ENCODE data around the gene BACH2. TPM values are rescaled to one million over a fixed set of nuclear protein-coding genes. Genes with fewer than 3 reads are reported as not detected.

Gene BACH2
- total and polyA plus RNA-seq, 2 of the 8 experiments (the other 6 are each of a cell fraction or from before 2014, with no cell fraction given) = 1.9 to 5.9 TPM

- Histone ChIP-seq H2BK12ac (ENCODE audit: low read depth, low read length) (no peak overlapping the region), H3K4me2 (ENCODE audit: insufficient read depth in 1 of 2, low read depth in 2 of 2, low read length in 2 of 2) (no peak overlapping the region), H3K27ac (ENCODE audit: low read depth, low read length) (no peak overlapping the region), H2BK120ac (replicated peaks; ENCODE audit: low read depth, low read length) (no peak overlapping the region), H3K36me3 (ENCODE audit: control insufficient read depth in 2 of 4, insufficient read depth in 4 of 4, low read length in 3 of 4) (no peaks in the 10 kb centered on the region), H3K79me1 (ENCODE audit: low read depth, low read length) (no peaks in the 10 kb centered on the region), H3K9ac (replicated peaks in 1 of 4; ENCODE audit: extremely low read depth in 1 of 4, low read depth in 3 of 4, low read length in 3 of 4) (no peak overlapping the region), H2BK15ac (ENCODE audit: low read length) (no peak overlapping the region), H3K4me3 (ENCODE audit: extremely low read depth in 1 of 4, insufficient read depth in 2 of 4, low read depth in 3 of 4, low read length in 4 of 4) (no peak overlapping the region), H3K56ac (replicated peaks; ENCODE audit: insufficient read length, low read depth, low read length) (no peak overlapping the region), H3K23ac (ENCODE audit: insufficient read length) (no peak overlapping the region), H3K23me2 (ENCODE audit: low read depth, low read length) (no peaks in the 10 kb centered on the region), H2BK5ac (ENCODE audit: low read depth, low read length) (no peak overlapping the region), H3K9me3 (ENCODE audit: insufficient read depth in 2 of 2, low read depth in 1 of 2, low read length in 1 of 2) (no peaks in the 10 kb centered on the region), H3K18ac (ENCODE audit: extremely low read depth, low read length) (no peak overlapping the region), H3K14ac (ENCODE audit: insufficient read length) (no peak overlapping the region), H4K8ac (ENCODE audit: extremely low read depth, insufficient read depth, low read length) (peak overlapping the region; percentile 28; the same call in 1 of the 2 replicates), H3K4me1 (replicated peaks in 1 of 4; ENCODE audit: control insufficient read depth in 3 of 4, insufficient read depth in 4 of 4, low read length in 3 of 4) (no peaks in the 10 kb centered on the region), H4K5ac (ENCODE audit: insufficient read length, low read depth, low read length) (no peak overlapping the region), H2AFZ (ENCODE audit: low read length) (no peak overlapping the region), H4K20me1 (replicated peaks in 1 of 2; ENCODE audit: control insufficient read depth in 1 of 2, insufficient read depth in 2 of 2, low read length in 2 of 2) (no peaks in the 10 kb centered on the region), H3K27me3 (replicated peaks in 1 of 4; ENCODE audit: control insufficient read depth in 3 of 4, extremely low read depth in 1 of 4, insufficient read depth in 3 of 4, low read length in 3 of 4) (no peaks in the 10 kb centered on the region), H4K91ac (replicated peaks; ENCODE audit: insufficient read length, low read length) (no peak overlapping the region), H2BK20ac (ENCODE audit: low read length) (no peak overlapping the region), H2AK5ac (ENCODE audit: low read depth, low read length) (no peak overlapping the region), H3K4ac (replicated peaks; ENCODE audit: insufficient read length, low read depth, low read length) (no peak overlapping the region), H3K79me2 (ENCODE audit: control insufficient read depth in 1 of 2, insufficient read depth in 2 of 2, low read length in 2 of 2) (no peaks in the 10 kb centered on the region)
- WGBS, 2 experiments (ENCODE audit: extremely low coverage in 1 of 2, insufficient coverage in 1 of 2, insufficient read length in 1 of 2, insufficient replicate concordance in 2 of 2, low coverage in 1 of 2, low lambda C conversion rate in 2 of 2, missing lambda C conversion rate in 1 of 2) = 95% methylated on average over 15 of the region's 15 CpGs; no CpG with 5 or more reads in 1 of the 2 experiments
- CTCF ChIA-PET (ENCODE audit: partially characterized antibody) = interaction anchor here (0.5 to 4.1 kb wide), 16 partner anchors 9 to 1230 kb away, joined by 3 to 30 read pairs (median 4); no protein-coding TSS in a partner anchor
- FAIRE-seq (no peak), DNase-seq (ENCODE audit: low read depth in 1 of 2, low spot score in 2 of 2) (no peak)
- POLR2A ChIA-PET (ENCODE audit: partially characterized antibody) = no interaction called here
- TF ChIP-seq SP2 (IDR thresholded peaks at IDR 0.05; ENCODE audit: low read length) = no peak
- no peak for TF ChIP-seq JUN (IDR thresholded peaks at IDR 0.05; ENCODE audit: low read depth, low read length)
- TF ChIP-seq SIX5 (IDR thresholded peaks at IDR 0.05; ENCODE audit: low read depth, low read length) = no peak
- no peak for TF ChIP-seq TBP (IDR thresholded peaks at IDR 0.05; ENCODE audit: low read depth, low read length)
- TF ChIP-seq CEBPB (IDR thresholded peaks at IDR 0.05; ENCODE audit: low read depth, low read length) = no peak
- no peak for TF ChIP-seq SP4 (IDR thresholded peaks at IDR 0.05; ENCODE audit: low read length)
- TF ChIP-seq ATF2 (IDR thresholded peaks at IDR 0.05; ENCODE audit: low read length) = no peak
- TF ChIP-seq RBBP5 (IDR thresholded peaks at IDR 0.05; ENCODE audit: borderline replicate concordance, low read depth, low read length) = no peak
- TF ChIP-seq ZNF274 (IDR thresholded peaks at IDR 0.05; ENCODE audit: borderline replicate concordance, extremely low read depth, low read length) = no peak
- no peak for TF ChIP-seq TEAD4 (IDR thresholded peaks at IDR 0.05; ENCODE audit: low read depth, low read length)
Observed at GRCh38 chr6:89950879-89951391, 345.7 kb downstream of the BACH2 start.
